Body of pancreas (tissue), 4 donors: Measurements from ENCODE around the gene GALNTL6. TPM values are rescaled to one million over a fixed set of nuclear protein-coding genes. Genes with fewer than 3 reads are reported as not detected.

Experiments
- ATAC-seq: fragments of 150-250 bp; one replicate; pipeline ENCODE4 v1.9.1; 2016
- DNase-seq, 4 donors: peaks; one replicate each; pipeline ENCODE4 v3.0.0-alpha.2; 2019
- H3K27ac ChIP-seq, 4 donors: fragments of 200-600 bp; sonication (generic); 1 replicate in 3 of 4; 2 replicates in 1 of 4; pipeline versions ENCODE4 v1.5.1 to v1.6.1; 2016 to 2019; ENCODE audit warnings: mild to moderate bottlenecking in 1 of 4, mixed read lengths in 1 of 4, moderate library complexity in 1 of 4
- H3K27me3 ChIP-seq, 2 donors: fragments of 200-600 bp; sonication (generic); one replicate each; pipeline ENCODE4 v1.6.0; 2016; ENCODE audit warnings: mild to moderate bottlenecking in 1 of 2
- H3K36me3 ChIP-seq, 2 donors: fragments of 200-600 bp; sonication (generic); replicated peaks in 1 of 2; 2 replicates each; pipeline ENCODE4 v1.5.1; 2016; ENCODE audit warnings: low read depth in 2 of 2; ENCODE audit not compliant: insufficient read depth in 1 of 2
- H3K4me1 ChIP-seq: fragments of 200-600 bp; sonication (generic); one replicate; pipeline ENCODE4 v1.6.0; 2016
- H3K4me3 ChIP-seq, 2 donors: fragments of 200-600 bp; sonication (generic); 1 replicate in 1 of 2; 2 replicates in 1 of 2; pipeline ENCODE4 v1.5.1; 2016 to 2019
- H3K9me3 ChIP-seq, 3 donors: fragments of 200-600 bp; sonication (generic); 1 replicate in 2 of 3; 2 replicates in 1 of 3; pipeline ENCODE4 v1.5.1; 2016
- POLR2A ChIP-seq, 3 donors: fragments of 450-650 bp; IDR thresholded peaks; one replicate each; pipeline ENCODE4 v1.6.1; 2016; ENCODE audit warnings: antibody characterized with exemption in 3 of 3, mild to moderate bottlenecking in 2 of 3
- WGBS, 2 donors: methylation state at CpG; one replicate each; pipeline ENCODE4 v1.1.5; 2017; 5-methylcytosine and 5-hydroxymethylcytosine counted together
- intact Hi-C: fragments of 100-400 bp; cut with DNase I; formaldehyde crosslinking; loops from one replicate; pipeline ENCODE4 v1.15.1; 2023
- total RNA-seq, 2 donors: library from RNA; depleted of rRNA; stranded (reverse); fragments of >200 nt; gene quantifications; one replicate each; pipeline ENCODE4 v1.1.0, GENCODE V29; 2016
- TF ChIP-seq, protein P1 (sequence below), 7 experiments: fragments of 450-650 bp in 4 of 7; fragments of 200-600 bp in 3 of 7; sonication (generic) in 3 of 7; IDR thresholded peaks; one replicate each; pipeline ENCODE4 v1.5.1; 2016 to 2019; ENCODE audit warnings: antibody characterized with exemption in 7 of 7

The GALNTL6 gene
- total RNA-seq, 2 donors from 2014 or later = 0.26 TPM; not detected in 1

GRCh38 chr4:172220679-172221078 is 407.5 kb downstream of the GALNTL6 start:
- Histone ChIP-seq H3K4me3 (no peak overlapping the region), H3K36me3 (no peaks in the 10 kb centered on the region), H3K9me3 (no peaks in the 10 kb centered on the region), H3K27me3 (no peaks in the 10 kb centered on the region), H3K27ac (no peak overlapping the region), H3K4me1 (no peaks in the 10 kb centered on the region)
- 0% methylated on average over 1 of the region's 1 CpG for WGBS, 2 donors
- intact Hi-C loops = no loop called here
- no peak for TF ChIP-seq POLR2A (IDR thresholded peaks at IDR 0.05)
- TF ChIP-seq, protein P1, sequence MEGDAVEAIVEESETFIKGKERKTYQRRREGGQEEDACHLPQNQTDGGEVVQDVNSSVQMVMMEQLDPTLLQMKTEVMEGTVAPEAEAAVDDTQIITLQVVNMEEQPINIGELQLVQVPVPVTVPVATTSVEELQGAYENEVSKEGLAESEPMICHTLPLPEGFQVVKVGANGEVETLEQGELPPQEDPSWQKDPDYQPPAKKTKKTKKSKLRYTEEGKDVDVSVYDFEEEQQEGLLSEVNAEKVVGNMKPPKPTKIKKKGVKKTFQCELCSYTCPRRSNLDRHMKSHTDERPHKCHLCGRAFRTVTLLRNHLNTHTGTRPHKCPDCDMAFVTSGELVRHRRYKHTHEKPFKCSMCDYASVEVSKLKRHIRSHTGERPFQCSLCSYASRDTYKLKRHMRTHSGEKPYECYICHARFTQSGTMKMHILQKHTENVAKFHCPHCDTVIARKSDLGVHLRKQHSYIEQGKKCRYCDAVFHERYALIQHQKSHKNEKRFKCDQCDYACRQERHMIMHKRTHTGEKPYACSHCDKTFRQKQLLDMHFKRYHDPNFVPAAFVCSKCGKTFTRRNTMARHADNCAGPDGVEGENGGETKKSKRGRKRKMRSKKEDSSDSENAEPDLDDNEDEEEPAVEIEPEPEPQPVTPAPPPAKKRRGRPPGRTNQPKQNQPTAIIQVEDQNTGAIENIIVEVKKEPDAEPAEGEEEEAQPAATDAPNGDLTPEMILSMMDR (IDR thresholded peaks at IDR 0.05) = no peak
- DNase-seq = no peak
- no peak for ATAC-seq

GRCh38 chr4:172225457-172225856 is 412.3 kb downstream of the GALNTL6 start:
- no peaks in the 10 kb centered on the region for H3K36me3 ChIP-seq
- no peak overlapping the region for H3K4me3 ChIP-seq
- no peaks in the 10 kb centered on the region for H3K9me3 ChIP-seq
- TF ChIP-seq POLR2A (IDR thresholded peaks at IDR 0.05) = no peak
- TF ChIP-seq, protein P1 (IDR thresholded peaks at IDR 0.05) = no peak
- DNase-seq (no peak), ATAC-seq (no peak)
- H3K27me3 ChIP-seq = no peaks in the 10 kb centered on the region
- H3K4me1 ChIP-seq = no peaks in the 10 kb centered on the region
- intact Hi-C loops = no loop called here
- H3K27ac ChIP-seq = no peak overlapping the region
- WGBS, 2 donors = 85 to 88% methylated on average over 5 of the region's 5 CpGs

DNA sequence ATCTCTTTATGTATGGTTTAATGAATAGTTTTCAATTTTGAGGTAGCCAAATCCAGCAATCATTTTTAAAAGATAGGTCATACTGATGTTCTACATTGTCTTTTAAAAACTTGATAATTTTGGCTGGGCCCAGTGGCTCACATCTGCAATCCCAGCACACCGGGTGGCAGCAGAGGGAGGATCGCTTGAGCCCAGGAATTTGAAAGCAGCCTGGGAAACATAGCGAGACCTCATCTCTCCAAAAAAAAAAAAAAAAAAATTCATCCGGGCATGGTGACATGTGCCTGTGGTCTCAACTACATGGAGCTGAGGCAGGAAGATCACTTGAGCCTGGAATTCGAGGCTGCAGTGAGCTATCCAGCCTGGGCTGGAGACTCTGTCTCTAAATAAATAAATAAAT is 419.8 kb downstream of the GALNTL6 start:
- no peak for DNase-seq
- no peak overlapping the region for H3K4me3 ChIP-seq
- H3K4me1 ChIP-seq = no peaks in the 10 kb centered on the region
- H3K27me3 ChIP-seq = no peaks in the 10 kb centered on the region
- no peaks in the 10 kb centered on the region for H3K9me3 ChIP-seq
- ATAC-seq = no peak
- H3K27ac ChIP-seq = no peak overlapping the region
- WGBS, 2 donors = 49 to 63% methylated on average over 5 of the region's 5 CpGs
- H3K36me3 ChIP-seq = no peaks in the 10 kb centered on the region
- intact Hi-C loops = no loop called here
- TF ChIP-seq, protein P1 (IDR thresholded peaks at IDR 0.05) = no peak
- no peak for TF ChIP-seq POLR2A (IDR thresholded peaks at IDR 0.05)

DNA sequence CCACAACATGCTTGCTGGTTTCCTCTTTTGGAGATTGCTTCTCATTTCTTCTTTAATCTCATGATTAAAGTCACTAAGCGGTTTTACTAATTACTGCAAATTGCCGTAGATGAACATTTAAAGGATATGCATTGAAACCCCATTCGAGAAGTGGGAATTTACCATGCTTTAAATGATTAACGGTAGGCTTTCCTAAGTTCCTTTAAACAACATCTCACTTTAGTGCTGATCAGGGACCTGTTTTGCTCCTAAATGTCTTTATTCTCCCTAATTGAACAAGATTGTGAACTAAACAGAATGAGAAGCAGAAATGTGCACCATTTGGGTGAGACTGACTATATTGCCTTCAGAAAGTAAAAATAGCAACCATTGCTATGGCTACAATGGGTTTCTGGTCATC is 430.3 kb downstream of the GALNTL6 start:
- no peak for ATAC-seq
- intact Hi-C loops = no loop called here
- no peaks in the 10 kb centered on the region for H3K27me3 ChIP-seq
- TF ChIP-seq, protein P1 (IDR thresholded peaks at IDR 0.05) = no peak
- TF ChIP-seq POLR2A (IDR thresholded peaks at IDR 0.05) = no peak
- 77 to 79% methylated on average over 4 of the region's 4 CpGs for WGBS, 2 donors
- H3K9me3 ChIP-seq = no peaks in the 10 kb centered on the region
- H3K4me3 ChIP-seq = no peak overlapping the region
- no peaks in the 10 kb centered on the region for H3K36me3 ChIP-seq
- DNase-seq = no peak
- no peaks in the 10 kb centered on the region for H3K4me1 ChIP-seq
- no peak overlapping the region for H3K27ac ChIP-seq

- no peak for DNase-seq
- ATAC-seq = no peak
- TF ChIP-seq, protein P1 (IDR thresholded peaks at IDR 0.05) = no peak
- no peak for TF ChIP-seq POLR2A (IDR thresholded peaks at IDR 0.05)
- intact Hi-C loops = no loop called here
- Histone ChIP-seq H3K27ac (no peak overlapping the region), H3K9me3 (no peaks in the 10 kb centered on the region), H3K36me3 (no peaks in the 10 kb centered on the region), H3K27me3 (no peaks in the 10 kb centered on the region), H3K4me3 (no peak overlapping the region), H3K4me1 (no peaks in the 10 kb centered on the region)
These were observed 432.3 kb downstream of the GALNTL6 start for GRCh38 chr4:172245516-172245915.
